Activated naive CD8-positive, alpha-beta T cell treated with anti-CD3 and anti-CD28 coated beads, Interleukin-2, amount 10 ng/mL, durations not matched to agents 7 days and 5 days (primary cell): Measurements from ENCODE around the gene CHMP2A. TPM values are rescaled to one million over a fixed set of nuclear protein-coding genes. Genes with fewer than 3 reads are reported as not detected.
"Not testable (repeated sequence)": the region's sequence is repeated elsewhere in the genome, so short reads cannot be mapped to it uniquely, and the experiment has no call there.

Experiments used
- ATAC-seq: fragments of 150-1000 bp; cut with Tn5 transposase; one replicate; pipeline ENCODE4 v1.10.0; 2021; ENCODE audit warnings: low read depth, moderate library complexity
- POLR2A ChIA-PET: fragments of 350-600 bp; sonication (Branson Sonifier 250); formaldehyde crosslinking; loops from one replicate; lab custom pipeline; 2021; ENCODE audit warnings: antibody characterized with exemption; lab: Charles Lee
- DNase-seq: peaks from one replicate; pipeline ENCODE4 v3.0.0; 2021
- H3K27ac Mint-ChIP-seq: one replicate; pipeline ENCODE4 v1.8.0; 2022; ENCODE audit warnings: mild to moderate bottlenecking, mixed read lengths
- H3K27me3 Mint-ChIP-seq: one replicate; pipeline ENCODE4 v1.8.0; 2022; ENCODE audit warnings: mild to moderate bottlenecking, moderate library complexity, mixed read lengths
- H3K36me3 Mint-ChIP-seq: one replicate; pipeline ENCODE4 v1.8.0; 2021; ENCODE audit warnings: mild to moderate bottlenecking, mixed read lengths
- H3K4me1 Mint-ChIP-seq: one replicate; pipeline ENCODE4 v1.8.0; 2021; ENCODE audit warnings: mixed read lengths
- H3K4me3 Mint-ChIP-seq: one replicate; pipeline ENCODE4 v1.8.0; 2022; ENCODE audit warnings: mild to moderate bottlenecking, moderate library complexity, mixed read lengths
- H3K9me3 Mint-ChIP-seq: one replicate; pipeline ENCODE4 v1.8.0; 2021; ENCODE audit warnings: mixed read lengths
- total RNA-seq, 2 experiments: library from RNA; stranded (reverse); gene quantifications; one replicate each; pipeline ENCODE4 v1.2.3, GENCODE V29; 2021

The CHMP2A gene
- total RNA-seq, 2 experiments from 2014 or later: 99.0 to 111 TPM

DNA sequence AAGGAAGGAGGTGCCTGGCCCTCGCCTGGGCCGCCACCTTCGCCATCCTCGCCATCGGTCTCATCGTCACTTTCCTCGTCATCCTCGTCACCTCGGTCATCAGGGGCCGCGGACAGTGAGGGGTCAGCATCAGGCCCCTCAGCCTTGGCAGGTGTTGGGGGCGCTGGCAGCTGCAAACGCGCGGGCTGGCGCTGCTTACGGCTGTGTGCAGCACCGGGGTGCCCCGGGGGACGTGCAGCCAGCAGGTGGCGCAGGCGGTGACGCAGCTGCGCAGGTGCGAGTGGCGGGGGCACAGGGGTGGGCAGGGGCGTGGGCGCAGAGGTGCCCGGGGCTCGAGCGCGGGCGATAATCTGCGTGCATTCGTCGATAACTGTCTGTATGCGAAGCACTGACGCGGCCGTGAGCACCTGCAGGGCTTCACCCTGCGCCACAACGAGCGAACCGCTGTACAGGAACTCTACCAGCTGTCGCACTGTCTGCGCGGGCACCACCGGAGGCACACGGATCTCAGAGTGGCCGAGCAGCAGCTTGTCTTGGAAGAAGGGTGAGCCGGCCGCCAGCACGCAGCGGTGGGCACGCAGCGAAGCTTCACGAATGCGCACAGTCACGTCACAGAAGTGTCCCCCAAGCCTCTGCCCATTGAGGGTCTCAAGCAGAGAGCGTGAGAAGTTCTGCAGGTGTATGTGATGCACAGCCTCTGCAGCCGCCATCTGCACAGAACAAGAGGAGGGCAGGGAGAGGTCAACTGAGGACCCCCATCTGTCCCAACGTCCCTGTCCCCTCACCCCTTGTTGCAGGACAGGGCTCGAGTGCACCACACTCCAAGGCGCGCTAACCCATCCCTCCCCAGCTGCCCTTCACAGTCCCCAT, 37.7 kb downstream of the CHMP2A start:
- H3K4me3 Mint-ChIP-seq: peak overlapping the region; percentile 25
- POLR2A ChIA-PET: interaction anchor here (1.5 to 4.3 kb wide), 3 partner anchors 37 to 63 kb away, joined by 10 to 63 read pairs (median 37); partner anchors contain the start of gene CHMP2A
- ATAC-seq (no peak), DNase-seq (no peak)
- H3K9me3 Mint-ChIP-seq: no peaks in the 10 kb centered on the region
- peaks cover 20% of the 10 kb centered on the region for H3K36me3 Mint-ChIP-seq
- peaks cover 38% of the 10 kb centered on the region for H3K4me1 Mint-ChIP-seq
- no peaks in the 10 kb centered on the region for H3K27me3 Mint-ChIP-seq
- peak overlapping the region; percentile 16 for H3K27ac Mint-ChIP-seq

DNA sequence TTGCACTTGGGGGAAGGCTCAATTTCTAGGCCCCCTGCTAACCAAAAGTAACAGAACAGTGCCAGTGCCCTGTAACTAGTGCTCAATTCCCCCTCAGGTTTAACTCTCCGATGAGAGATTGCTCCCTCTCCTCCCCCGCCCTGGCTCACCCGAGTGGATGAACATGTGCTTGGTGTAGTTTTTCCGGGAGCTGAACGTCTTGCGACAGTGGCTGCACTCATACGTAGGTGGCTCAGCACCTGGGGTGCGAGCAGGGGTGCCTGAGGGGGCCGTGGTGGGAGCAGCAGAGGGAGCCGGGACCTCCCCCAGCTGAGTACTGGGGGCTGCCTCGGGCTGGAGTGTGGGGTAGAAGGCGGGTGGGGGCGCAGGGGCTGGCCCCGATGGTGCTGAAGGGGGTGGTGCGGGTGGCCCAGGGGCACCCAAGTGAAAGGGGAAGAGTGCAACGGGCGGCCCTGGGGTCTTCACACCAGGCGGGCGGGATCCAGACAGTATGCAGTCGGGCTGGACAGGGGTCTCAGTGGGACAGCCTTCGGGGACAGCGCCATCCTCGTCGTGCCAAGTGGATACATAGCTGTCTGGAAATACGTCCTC, 38.6 kb downstream of the CHMP2A start:
- H3K27ac Mint-ChIP-seq: peak overlapping the region; percentile 78

DNA sequence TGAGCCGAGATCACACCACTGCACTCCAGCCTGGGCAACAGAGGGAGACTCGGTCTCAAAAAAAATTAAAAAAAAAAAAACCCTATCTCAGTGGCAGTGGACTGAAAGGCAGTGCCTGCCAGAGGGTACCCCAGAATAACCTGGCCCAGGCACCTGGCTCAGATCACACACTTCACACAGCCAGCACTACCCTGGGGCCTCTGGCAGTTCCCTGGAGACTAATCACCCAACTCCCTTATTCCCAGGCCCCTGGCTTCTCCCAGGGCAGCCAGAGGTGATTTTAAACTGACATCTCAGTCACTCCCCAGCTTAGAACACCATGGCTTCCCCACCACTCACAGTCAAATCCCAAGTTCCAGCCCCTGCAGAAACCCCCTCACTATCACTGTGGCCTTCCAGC, 39.6 kb downstream of the CHMP2A start:
- no peaks in the 10 kb centered on the region for H3K27me3 Mint-ChIP-seq
- ATAC-seq: no peak
- no peaks in the 10 kb centered on the region for H3K9me3 Mint-ChIP-seq
- peak overlapping the region; percentile 78 for H3K27ac Mint-ChIP-seq
- H3K36me3 Mint-ChIP-seq: peaks cover 20% of the 10 kb centered on the region
- peaks cover 34% of the 10 kb centered on the region for H3K4me1 Mint-ChIP-seq
- no peak for DNase-seq
- POLR2A ChIA-PET: interaction anchor here (1.2 to 1.8 kb wide), 2 partner anchors 29 to 332 kb away, joined by 4 to 9 read pairs; partner anchors contain the start of genes TRIM28 and ZNF274
- peak overlapping the region; percentile 90 for H3K4me3 Mint-ChIP-seq

More for the DNA sequence above, 38.6 kb downstream of the CHMP2A start:
- Mint-ChIP-seq H3K4me1 (peaks cover 38% of the 10 kb centered on the region), H3K27me3 (no peaks in the 10 kb centered on the region), H3K36me3 (peaks cover 20% of the 10 kb centered on the region), H3K9me3 (no peaks in the 10 kb centered on the region), H3K4me3 (peak overlapping the region; percentile 90)
- ATAC-seq (no peak), DNase-seq (no peak)
- POLR2A ChIA-PET: no interaction called here

DNA sequence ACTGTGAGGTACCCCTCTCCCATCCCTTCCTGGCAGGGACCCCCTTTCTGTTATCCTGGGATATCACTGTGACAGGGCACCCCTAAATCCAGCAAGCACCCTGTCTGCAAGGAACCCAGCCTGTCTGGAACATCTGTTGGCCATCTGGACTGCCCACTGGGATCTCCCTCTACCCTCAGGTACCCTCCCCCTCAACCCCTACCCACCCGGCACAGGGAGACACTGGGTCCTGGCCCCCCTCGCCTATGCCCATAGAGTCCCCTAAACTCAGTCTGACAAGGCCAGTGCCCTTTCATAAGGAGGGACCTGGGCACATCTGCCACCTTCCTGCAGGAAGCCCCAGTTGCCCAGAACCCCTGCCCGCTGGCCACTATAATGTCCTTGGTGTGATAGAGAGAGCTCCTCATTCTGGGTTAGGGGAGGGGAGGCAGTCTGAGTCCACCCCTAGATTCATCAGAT, 40.3 kb downstream of the CHMP2A start:
- H3K4me1 Mint-ChIP-seq: peaks cover 29% of the 10 kb centered on the region
- H3K27me3 Mint-ChIP-seq: no peaks in the 10 kb centered on the region
- H3K27ac Mint-ChIP-seq: peak overlapping the region; percentile 93
- no peak for ATAC-seq
- H3K36me3 Mint-ChIP-seq: peaks cover 19% of the 10 kb centered on the region
- POLR2A ChIA-PET: interaction anchor here (0.8 to 1.8 kb wide), 12 partner anchors 13 to 332 kb away, joined by 3 to 25 read pairs (median 4); partner anchors contain the start of genes CHMP2A, TRIM28, ZNF274 and ZSCAN22
- no peak for DNase-seq
- H3K4me3 Mint-ChIP-seq: peak overlapping the region; percentile 90
- H3K9me3 Mint-ChIP-seq: no peaks in the 10 kb centered on the region

DNA sequence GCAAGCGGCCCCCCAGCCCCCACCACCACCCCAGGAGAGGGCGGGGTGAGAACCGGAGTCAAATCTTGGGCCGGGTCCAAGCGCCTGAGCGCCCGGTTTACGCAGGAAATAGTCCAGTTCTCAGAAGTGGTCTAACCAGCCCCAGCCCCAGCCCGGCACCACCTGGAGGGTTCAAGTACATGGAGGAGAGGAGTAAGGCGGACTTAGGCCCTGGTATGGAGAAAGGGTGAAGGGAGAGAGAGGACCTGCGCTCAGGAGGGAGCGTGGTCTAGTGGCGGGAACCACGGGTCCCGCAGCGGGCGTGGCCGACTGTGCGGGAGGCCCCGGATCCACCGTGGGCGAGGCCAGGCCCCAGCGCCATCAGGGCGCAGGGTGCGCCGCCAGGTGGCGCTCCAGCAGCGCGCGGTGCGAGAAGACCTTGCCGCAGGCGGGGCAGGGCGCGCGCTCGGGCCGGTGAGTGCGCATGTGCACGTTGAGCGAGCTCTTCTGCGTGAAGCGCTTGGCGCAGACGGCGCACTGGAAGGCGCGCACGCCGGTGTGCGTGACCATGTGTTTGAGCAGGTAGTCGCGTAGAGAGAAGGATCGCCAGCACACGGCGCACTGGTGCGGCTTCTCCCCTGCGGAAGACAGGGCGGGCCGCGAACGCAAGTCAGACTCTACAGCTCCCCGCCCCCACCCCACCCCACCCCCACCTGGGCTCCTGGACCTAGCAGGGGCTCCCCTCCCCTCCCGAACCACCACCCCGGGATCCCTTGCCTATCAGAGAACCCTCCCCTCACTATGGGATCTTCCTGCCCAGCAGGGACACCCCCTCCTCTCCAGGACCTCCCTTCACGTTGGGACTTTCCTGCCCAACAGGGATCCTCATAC, 41.0 kb downstream of the CHMP2A start:
- Mint-ChIP-seq H3K9me3 (no peaks in the 10 kb centered on the region), H3K4me1 (peaks cover 27% of the 10 kb centered on the region), H3K27ac (peak overlapping the region; percentile 93), H3K27me3 (no peaks in the 10 kb centered on the region), H3K36me3 (peaks cover 15% of the 10 kb centered on the region), H3K4me3 (peak overlapping the region; percentile 90)
- POLR2A ChIA-PET: interaction anchor here (0.6 to 1.8 kb wide), 18 partner anchors 9 to 331 kb away, joined by 3 to 25 read pairs (median 4); partner anchors contain the start of genes CHMP2A, TRIM28, UBE2M and ZNF274
- DNase-seq: peak; percentile 99
- ATAC-seq: peak; percentile 90

DNA sequence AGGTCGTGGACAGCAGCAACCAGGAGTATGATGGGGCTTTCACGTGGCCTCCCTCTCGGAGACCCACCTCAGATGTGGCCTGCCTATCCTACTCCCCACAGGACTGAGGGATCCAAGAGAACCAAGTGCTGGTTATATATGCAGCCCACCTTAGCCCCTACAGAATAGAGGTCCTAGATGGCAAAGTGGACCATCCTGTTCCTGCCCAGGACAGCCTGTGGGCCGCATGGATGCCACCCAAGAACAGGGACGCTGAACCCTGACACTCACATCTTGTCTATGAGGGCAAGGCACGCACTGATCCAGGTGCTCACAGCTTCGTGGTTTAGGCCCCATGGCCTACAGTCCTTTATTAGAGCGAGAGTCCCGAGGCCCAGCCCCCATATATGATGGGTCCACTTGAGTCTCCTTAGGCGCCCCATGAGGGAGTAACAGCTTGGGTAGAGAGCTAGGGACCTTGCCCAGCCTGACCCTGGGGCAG, 41.7 kb downstream of the CHMP2A start:
- H3K36me3 Mint-ChIP-seq: peaks cover 13% of the 10 kb centered on the region

DNA sequence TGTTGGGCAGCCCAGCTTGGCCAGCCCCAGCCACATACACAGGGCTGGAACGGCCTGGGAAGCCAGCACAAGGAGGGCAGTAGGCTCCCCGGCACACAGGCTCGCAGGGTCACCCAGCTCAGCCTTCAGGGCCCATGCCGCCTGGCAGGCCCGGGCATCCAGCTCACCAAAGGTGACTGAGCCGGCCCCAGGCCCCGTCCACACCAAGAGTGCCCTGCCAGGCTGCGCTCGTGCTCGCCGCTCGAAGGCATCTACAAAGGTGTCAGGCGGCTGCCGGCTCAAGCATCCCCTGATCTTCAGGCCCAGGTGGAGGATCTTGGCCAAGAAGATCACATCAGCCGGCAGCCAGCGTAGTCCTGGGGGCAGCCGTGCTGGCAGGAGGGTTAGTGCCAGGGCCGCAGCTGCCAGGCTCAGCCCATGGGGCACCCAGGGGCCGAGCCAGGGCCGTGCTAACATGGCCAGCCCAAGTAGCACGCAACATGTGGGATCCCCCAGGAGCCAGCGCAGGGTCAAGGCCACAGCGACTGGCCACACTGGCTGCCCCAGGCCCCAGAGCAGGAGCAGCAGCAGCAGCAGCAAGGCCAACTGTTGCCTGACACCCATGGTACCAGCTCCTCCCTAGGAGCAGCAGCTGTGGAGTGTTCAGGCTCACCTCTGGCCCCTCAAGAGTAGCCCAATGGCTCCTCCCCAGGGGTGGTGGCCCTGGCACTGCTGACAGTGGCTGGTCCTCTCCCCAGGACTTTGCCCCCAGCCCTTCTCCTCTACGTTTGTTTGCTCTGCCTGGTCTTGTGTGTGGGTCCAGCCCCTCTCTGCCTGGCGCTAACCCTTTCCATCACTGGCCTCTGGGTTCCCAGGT, 43.3 kb downstream of the CHMP2A start, which contains the start of gene SLC27A5:
SLC27A5 (minus strand) TSS at position 640 of the 856 bp plus-strand sequence; CDS start at position 603, 37 bp downstream.
- Mint-ChIP-seq H3K9me3 (peaks cover 7% of the 10 kb centered on the region), H3K27ac (peak within 1 kb of the TSS; percentile 62), H3K36me3 (peaks cover 15% of the 10 kb centered on the region), H3K4me1 (peaks cover 17% of the 10 kb centered on the region), H3K27me3 (no peaks in the 10 kb centered on the region), H3K4me3 (no peak within 1 kb of the TSS)
- POLR2A ChIA-PET: no interaction called here
- DNase-seq: peak; percentile 31
- ATAC-seq: no peak

More for the DNA sequence above, 41.7 kb downstream of the CHMP2A start:
- POLR2A ChIA-PET: interaction anchor here (0.6 to 1.8 kb wide), 16 partner anchors 8 to 330 kb away, joined by 3 to 25 read pairs (median 4); partner anchors contain the start of genes CHMP2A, TRIM28, UBE2M and ZNF274
- H3K9me3 Mint-ChIP-seq: no peaks in the 10 kb centered on the region
- peak overlapping the region; percentile 93 for H3K27ac Mint-ChIP-seq
- peaks cover 23% of the 10 kb centered on the region for H3K4me1 Mint-ChIP-seq
- H3K4me3 Mint-ChIP-seq: peak overlapping the region; percentile 90
- DNase-seq (no peak), ATAC-seq (no peak)
- H3K27me3 Mint-ChIP-seq: no peaks in the 10 kb centered on the region

DNA sequence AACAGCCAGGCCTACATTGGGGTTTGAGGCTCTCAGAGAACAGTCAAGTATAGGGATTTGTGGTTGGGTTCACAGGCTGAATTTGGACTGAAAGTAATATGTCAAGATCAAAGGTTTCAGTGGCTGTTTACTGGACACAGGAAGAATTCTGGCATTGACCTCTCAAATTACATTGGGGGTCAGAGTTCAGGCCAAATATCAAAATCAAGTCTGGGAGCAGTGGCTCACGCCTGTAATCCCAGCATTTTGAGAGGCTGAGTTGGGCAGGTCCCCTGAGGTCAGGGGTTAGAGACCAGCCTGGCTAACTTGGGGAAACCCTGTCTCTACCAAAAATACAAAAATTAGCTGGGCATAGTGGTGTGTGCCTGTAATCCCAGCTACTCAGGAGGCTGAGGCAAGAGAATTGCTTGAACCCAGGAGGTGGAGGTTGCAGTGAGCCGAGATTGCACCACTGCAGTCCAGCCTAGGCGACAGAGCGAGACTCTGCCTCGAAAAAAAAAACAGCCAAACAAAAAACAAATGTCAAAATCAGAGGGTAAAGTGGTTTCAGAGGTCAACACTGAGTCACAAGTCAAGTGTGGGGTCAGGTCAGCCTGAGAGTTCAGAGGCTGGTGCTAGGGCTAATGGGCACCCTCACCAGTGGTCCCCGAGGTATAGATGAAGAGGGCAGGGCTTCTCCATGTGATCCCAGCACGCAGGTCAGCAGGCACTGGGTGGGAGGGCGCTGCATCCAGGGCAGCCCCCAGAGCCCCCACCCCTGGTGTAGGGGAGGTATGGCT, 44.6 kb downstream of the CHMP2A start:
- ATAC-seq: no peak
- H3K4me1 Mint-ChIP-seq: peaks cover 8% of the 10 kb centered on the region
- H3K36me3 Mint-ChIP-seq: peaks cover 9% of the 10 kb centered on the region
- H3K27me3 Mint-ChIP-seq: no peaks in the 10 kb centered on the region
- POLR2A ChIA-PET: no interaction called here
- H3K4me3 Mint-ChIP-seq: no peak overlapping the region
- H3K9me3 Mint-ChIP-seq: peaks cover 7% of the 10 kb centered on the region
- DNase-seq: no peak
- no peak overlapping the region for H3K27ac Mint-ChIP-seq

DNA sequence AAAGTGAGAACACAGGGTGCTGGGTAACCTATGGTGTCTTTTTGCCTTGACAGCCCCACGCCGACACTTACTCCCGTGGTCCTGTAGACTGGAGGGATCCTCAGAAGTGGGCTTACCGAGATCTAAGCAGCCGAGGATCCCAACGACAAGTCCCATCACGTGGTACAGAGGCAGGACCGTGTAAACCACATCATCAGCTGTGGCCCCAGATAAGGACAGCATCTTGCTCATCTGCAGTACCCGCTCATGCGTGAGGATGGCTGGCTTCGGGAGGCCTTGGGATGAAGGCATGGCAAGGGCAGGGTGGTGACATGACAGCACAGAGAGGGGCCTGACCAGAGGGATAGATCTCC, 45.2 kb downstream of the CHMP2A start:
- peaks cover 7% of the 10 kb centered on the region for H3K9me3 Mint-ChIP-seq
- ATAC-seq (no peak), DNase-seq (no peak)
- POLR2A ChIA-PET: no interaction called here
- no peak overlapping the region for H3K4me3 Mint-ChIP-seq
- no peaks in the 10 kb centered on the region for H3K27me3 Mint-ChIP-seq
- no peak overlapping the region for H3K27ac Mint-ChIP-seq
- peaks cover 7% of the 10 kb centered on the region for H3K36me3 Mint-ChIP-seq
- peaks cover 3% of the 10 kb centered on the region for H3K4me1 Mint-ChIP-seq

DNA sequence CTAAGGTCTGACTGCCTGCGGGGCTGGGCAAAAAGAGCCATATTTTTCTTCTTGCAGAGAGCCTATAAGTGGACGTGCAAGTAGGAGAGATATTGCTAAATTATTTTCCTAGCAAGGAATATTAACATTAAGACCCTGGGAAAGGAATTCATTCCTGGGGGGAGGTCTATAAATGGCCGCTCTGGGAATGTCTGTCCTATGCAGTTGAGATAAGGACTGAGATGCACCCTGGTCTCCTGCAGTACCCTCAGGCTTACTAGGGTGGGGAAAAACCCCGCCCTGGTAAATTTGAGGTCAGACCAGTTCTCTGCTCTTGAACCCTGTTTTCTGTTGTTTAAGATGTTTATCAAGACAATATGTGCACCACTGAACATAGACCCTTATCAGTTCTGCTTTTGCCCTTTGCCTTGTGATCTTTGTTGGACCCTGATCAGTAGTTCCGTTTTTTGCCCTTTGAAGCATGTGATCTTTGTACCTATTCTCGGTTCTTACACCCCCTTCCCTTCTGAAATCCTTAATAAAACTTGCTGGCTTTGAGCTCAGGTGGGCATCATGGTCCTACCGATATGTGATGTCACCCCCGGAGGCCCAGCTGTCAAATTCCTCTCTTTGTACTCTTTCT, 47.2 kb downstream of the CHMP2A start:
- H3K27me3 Mint-ChIP-seq, H3K4me1 Mint-ChIP-seq, H3K27ac Mint-ChIP-seq, DNase-seq, H3K9me3 Mint-ChIP-seq, ATAC-seq, H3K36me3 Mint-ChIP-seq, H3K4me3 Mint-ChIP-seq: not testable (repeated sequence)
- POLR2A ChIA-PET: interaction anchor here (1.4 kb wide), 1 partner anchor 12 kb away, joined by 6 read pairs; the partner anchor contains the start of gene ZBTB45
